ENCODE measurements around the gene HEPN1.

HEPN1 gene

GRCh38 chr11:124902616-124903015 is 16.4 kb upstream of the HEPN1 start:
- DNase-seq = no peak

DNA sequence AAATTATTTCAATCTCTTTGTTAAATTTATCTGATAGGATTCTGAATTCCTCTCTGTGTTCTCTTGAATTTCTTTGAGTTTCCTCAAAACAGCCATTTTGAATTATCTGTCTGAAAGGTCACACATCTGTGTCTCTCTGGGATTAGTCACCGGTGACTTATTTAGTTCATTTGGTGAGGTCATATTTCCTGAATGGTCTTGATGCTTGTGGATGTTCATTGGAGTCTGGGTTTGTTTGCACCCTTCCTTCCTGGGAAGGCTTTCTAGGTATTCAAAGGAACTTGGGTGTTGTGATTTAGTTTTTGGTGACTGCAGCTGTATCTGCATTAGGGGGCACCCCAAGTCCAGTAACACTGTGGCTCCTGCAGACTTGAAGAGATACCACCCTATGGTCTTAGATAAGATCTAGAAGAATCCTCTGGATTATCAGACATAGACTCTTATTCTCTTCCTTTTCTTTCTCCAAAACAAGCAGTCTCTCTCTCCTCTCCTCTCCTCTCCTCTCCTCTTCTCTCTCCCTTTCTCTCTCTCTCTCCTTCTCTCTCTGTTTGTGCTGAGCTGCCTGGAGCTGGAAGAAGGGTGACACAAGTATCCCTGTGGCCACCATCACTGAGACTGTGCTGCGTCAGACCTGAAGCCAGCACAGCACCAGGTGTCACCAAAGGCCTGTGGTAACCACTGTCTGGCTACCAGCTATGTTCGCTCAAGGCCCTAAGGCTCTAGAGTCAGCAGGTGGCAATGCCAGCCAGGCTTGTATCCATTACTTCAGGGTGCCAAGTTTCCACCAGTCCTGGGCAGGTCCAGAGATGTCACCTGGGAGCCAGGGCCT is 3.3 kb upstream of the HEPN1 start:
- DNase-seq = no peak

DNA sequence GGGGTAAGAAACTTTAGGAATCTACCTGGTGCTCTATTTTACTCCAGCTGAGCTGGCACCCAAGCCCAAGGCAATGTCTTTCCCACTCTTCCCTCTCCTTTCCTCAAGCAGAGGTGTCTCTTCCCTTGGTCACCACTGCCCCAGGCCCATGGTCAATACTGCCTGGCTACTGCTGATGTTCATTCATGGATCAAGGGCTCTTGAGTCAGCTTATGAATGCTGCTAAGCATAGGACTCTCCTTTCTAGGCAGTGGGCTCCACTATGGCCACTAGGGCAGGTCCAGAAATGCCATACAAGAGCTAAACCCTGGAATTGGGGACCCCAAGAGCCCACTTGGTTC is 2.7 kb upstream of the HEPN1 start:
- DNase-seq = no peak

DNA sequence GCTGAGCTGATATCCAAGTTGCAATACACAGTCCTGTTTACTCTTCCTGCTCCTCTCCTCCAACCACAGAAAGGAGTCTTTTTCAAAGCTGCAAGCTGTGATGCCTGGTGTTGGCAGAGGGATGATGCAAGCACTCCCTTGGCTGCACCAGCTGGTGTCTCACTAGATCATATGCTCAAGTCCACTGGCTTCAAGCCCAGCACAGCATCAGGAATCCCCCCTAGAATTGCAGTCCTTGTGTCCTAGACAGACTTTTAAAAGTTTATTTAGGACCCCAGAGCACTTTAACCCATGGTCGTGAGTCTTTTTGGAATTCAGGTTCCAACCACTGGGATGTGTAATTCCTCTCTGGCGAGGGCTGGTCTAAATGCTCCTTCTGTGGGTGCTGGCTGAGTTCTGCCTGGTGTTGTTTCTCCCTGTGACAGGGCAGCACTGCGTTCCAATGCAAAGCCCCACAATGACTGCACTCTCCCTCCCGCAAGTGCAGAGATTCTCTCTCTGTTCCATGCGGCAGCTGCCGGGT is 1.9 kb upstream of the HEPN1 start:
- no peak for DNase-seq

DNA sequence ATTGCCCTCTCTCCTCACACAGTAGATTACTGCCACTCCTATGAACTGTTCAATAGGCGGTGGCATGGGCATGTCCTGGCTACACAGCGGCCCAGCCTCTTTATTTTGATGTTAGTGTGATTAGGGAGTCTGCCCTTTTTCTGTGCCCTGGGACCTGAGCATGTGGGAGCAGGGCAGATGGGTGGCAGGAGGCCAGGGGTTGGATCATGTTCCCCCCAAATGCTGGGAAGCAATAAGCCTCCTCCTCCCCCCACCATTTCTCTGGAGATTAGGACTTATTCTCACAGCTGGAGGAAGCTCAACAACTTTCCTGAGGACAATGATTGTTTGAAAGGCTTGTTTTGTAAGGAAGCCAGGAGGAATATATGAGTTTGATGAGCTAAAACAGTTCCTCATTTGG is 848 bp downstream of the HEPN1 start:
- no peak for DNase-seq

DNA sequence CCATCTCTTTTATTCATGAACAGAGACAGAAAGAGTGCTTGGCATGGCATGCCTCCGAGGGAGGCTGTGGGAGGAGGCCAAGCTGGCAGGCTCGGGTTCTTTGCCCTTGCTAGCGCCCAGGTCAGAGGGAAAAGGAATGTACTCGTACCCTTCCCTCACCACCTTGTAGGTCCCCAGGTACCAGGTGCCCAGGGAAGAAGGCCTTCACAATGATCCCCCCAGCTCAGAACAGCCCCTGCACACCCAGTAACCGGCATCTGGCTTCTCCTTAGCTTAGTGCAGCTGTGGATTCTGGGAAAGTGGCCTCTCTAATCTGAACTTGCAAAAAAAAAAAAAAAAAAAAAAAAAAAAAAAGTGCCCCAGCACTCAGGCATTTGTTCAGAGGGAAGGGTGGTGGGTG is 1.3 kb downstream of the HEPN1 start:
- DNase-seq = no peak

DNA sequence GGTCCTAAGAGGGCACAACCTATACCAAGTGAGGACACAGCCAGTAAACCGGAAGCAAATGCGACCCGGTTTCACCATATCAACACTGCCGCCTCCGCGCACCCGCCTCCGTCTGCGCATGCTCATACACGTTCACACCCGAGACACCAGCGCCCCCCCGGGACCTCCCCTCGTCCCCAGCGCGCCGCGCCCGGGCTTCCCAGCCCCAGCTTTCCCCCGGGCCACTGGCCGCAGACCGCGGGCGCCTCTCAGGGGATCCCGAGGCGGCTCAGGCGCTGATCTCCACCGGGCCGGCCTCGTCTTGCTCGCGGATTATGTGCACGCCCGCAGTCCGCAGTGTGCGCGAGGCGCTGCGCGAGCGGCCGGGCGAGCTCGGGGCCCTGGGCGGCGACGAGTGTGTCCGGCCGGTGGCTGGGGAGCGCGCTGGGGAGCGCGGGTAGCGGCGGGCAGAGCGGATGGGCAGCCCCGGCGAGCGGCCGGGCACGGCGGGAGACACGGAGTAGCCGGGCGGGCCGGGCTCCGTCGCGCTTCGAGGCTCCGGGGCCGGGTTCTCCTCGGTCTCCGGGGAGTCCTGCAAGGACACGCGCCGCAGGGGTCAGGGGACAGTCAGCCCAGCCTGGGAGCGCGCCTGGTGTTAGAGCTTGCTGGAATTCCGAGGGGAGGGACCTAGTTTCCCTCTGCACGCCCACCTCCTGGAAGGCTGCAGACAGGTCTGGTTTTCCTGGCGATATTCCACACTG is 2.0 kb downstream of the HEPN1 start:
- DNase-seq = no peak

- no peak for DNase-seq
Observed at GRCh38 chr11:124922831-124923230, 3.8 kb downstream of the HEPN1 start.

GRCh38 chr11:124923296-124923695 is 4.2 kb downstream of the HEPN1 start:
- DNase-seq = no peak

DNA sequence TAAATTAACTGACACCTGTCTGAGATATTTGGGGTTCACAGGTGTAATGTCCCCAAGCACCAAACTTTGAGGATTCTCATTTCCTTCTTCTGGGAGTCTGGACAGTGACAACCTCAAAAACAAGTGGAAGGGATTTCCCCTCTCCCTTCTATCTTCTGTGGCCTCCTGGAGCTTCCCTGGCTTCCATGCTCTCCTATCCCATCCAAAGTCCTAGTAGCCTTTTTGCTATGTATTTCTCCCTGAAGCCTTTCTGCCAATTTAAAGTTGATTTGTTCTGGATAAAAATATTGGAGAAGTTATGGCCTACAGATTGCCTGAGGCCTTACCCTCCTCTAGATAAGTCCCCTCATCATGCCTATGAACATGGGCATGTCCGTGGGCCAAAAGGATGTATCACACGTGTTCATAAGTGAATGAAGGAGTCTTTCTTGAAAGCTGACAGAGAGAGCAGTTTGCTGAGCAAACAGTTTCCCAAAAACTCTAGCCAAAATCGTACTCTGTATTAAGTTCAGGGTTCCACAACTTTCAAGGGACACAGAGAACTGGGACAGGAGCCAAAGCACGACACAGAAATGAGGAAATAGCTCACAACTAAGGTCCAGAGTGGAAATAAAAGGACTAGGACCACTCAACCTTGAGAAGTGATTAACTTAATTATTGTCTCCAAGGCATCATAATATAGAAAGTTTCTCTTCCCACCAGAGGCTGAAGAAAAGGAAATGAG is 10.1 kb downstream of the HEPN1 start:
- DNase-seq = no peak

DNA sequence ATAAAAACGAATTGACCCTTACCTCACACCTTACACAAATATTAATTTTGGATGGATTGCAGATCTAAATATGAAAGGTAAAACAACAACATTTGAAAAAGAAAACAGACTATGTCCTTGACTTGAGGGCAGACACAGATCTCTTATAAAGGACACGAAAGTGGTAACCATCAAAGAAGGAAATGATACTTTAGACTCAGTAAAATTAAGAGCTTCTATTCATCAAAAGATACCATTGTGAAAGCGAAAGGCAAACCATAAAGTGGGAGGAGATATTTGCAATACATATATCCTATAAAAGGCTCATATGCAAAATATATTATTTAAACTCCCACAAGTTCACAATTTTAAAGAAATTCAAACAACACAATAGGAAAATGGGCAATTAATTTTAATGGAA is 11.7 kb downstream of the HEPN1 start:
- no peak for DNase-seq

DNA sequence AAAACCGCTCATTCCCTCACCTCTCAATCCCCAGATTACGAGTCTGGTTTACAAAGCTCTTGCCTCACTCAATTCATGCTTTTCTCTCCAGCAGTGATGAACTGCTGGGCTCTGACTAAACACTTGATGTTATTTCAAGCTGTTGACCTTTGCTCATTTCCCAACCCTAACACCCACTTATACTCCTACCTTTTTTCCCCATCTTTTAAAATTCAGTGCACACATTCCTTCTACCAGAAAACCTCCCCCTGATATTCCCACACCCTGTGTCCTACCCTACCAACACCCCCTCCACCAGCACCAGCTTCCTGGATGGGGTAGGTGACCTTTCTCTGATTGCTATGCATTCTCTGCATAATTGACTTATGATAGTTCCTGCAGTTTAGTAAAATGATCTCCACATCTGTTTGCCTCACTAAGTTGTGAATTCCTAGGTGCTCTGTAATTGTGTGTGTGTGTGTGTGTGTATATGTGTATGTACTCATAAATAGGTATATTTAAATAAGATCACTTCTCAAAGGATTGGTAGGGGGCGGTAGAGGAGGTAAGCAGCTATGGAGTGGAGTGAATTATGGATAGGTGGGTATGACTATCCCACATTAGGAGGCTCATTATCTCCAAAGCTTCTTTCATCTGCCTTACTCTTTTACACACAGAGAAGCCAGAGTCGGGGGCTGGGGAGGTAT is 16.0 kb downstream of the HEPN1 start:
- no peak for DNase-seq

GRCh38 chr11:124935548-124936514 is 16.8 kb downstream of the HEPN1 start, which contains the start of gene HEPACAM:
TSS of gene HEPACAM (minus strand) at chr11:124936047. CDS start at chr11:124936006, 41 bp downstream.
- no peak for DNase-seq

GRCh38 chr11:124937336-124937935 is 18.4 kb downstream of the HEPN1 start:
- DNase-seq = no peak

GRCh38 chr11:124938206-124938765 is 19.2 kb downstream of the HEPN1 start:
- no peak for DNase-seq

GRCh38 chr11:124938970-124939369 is 19.9 kb downstream of the HEPN1 start:
- DNase-seq = no peak

GRCh38 chr11:124941703-124942102 is 22.7 kb downstream of the HEPN1 start:
- no peak for DNase-seq

DNA sequence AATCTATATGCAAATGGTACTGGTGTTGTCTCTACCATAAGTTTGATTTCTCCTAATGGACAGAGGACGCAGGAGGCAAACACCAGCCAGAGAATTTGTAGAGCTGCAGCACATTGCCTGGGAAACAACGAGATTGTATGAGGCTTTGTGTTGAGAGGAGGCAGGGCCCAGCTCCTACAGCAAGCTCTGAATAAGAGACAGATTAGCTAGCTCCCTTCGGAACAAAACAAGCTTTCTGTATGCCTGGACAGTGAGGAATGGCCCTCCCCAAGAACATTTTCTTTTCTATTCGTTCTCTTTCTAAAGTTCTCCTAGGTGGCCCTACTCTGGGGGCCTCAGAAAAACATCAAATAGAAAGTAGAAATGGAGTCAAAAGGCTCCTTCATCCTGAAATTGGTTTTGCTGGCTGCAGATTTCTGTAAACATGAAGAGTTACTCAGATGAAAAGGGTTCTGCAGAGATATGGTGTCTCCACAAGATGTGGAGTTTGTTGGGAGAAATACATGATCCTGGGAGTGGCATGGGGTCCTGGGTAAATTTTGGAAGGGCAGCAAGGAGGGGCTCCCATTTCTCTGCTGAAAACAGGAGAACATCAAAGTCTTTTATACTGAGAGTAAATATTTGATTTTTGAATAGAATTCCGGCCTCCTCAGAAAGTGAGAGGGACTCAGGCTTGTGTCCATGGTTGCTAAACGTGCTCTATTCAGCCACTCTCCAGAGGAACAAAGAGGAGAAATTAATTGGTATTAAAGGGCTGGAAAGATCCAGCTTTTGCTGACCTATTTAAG is 23.6 kb downstream of the HEPN1 start:
- no peak for DNase-seq

DNA sequence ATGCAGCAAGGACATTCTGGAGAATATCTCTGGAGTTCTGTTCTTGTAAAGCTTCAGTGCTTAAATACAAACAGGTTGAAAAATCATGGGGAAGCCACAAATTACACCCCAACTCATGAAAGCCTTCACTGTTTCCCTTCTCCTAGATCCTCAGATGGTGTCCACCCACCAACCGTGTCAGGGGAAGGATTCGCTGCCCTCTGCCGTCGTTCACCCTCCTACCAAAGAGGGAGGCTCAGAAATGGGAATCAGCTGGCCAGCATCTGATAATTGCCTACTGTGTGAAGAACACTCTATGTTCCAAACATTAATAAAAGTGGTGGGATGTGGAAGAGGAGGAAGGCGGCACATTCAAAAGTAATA is 24.2 kb downstream of the HEPN1 start:
- no peak for DNase-seq

- DNase-seq = no peak
Observed at GRCh38 chr11:124943741-124944140, 24.7 kb downstream of the HEPN1 start.

Measured in NK-92 treated with Interleukin-12 subunit alpha and Interleukin-12 subunit beta, amount 100 ng/mL, for 24 hours (cell line).